Hematopoietic multipotent progenitor cell treated with erythropoietin and hydrocortisone succinate and interleukin-3 and kit ligand, for 17 days (in vitro differentiated cells): ENCODE measurements around the gene CEP112.
"Not testable (repeated sequence)": the region's sequence is repeated elsewhere in the genome, so short reads cannot be mapped to it uniquely, and the experiment has no call there.

Experiments used
- DNase-seq: peaks from one replicate; pipeline ENCODE4 v3.0.0-alpha.2; 2015; ENCODE audit warnings: low spot score

CEP112 gene

DNA sequence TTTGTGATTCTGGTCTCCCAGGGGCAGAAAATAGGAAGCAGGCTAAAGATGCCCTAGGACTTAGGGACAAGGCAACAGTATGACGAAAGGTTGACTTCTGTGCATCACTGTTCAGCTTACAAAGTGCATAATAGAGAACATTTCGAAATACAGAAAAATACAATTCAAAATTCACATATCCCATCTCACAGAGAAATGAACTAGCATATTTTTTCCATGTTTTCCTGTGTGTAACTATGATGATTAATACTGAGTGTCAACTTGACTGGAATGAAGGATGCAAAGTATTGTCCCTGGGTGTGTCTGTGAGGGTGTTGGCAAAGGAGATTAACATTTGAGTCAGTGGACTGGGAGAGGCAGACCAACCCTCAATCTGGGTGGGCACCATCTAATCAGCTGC lies 365.4 kb downstream of the CEP112 start:
- DNase-seq, result not testable (repeated sequence)

DNA sequence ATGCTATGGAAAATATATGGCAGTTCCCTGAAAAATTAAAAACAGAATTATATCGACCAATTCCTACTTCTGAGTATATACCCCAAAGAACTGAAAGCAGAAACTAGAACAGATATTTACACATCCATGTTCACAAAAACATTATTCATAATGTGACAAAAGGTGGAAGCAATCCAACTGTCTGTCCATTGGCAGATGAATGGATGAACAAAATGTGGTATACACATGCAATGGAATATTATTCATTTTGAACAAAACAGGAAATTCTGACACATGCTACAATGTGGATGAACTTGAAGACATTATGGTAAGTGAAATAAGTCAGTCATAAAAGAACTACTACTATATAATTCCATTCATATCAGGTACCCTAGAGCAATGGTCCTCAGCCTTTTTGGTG lies 367.0 kb downstream of the CEP112 start:
- DNase-seq, result no peak

DNA sequence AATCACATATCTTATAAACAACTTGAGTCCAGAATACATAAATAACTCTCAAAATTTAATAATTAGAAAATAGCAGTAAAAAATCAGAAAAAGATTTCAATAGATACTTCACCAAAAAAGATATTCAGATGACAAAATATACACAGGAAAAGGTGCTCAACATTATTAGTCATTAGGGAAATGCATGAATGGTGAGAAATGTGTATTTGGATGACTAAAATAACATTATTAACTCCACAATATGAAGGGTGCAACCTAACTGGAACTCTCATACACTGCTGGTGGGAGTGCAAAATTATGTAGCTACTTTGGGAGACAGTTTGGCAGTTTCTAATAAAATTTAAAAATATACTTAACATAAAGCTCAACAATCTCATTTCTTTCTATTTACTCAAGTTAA lies 368.2 kb downstream of the CEP112 start:
- DNase-seq, result no peak

DNA sequence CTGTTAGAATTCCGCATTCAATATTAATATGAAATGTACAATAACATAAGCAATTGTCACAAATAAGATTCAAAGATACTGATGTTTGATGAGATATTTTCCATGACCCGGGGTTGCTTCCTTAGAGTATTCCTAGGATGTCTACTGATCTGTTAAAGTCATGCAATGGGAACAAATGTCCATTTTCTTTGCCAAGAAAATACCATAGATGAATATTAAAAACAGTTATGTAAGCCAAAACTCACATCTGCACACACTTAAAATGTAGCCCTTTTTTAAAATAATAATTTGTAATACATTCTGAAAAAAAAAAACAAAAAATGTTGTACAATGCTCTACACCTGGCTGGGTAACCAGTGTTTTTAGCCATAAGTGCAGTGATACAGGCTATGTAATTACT lies 371.1 kb downstream of the CEP112 start:
- DNase-seq, result no peak

DNA sequence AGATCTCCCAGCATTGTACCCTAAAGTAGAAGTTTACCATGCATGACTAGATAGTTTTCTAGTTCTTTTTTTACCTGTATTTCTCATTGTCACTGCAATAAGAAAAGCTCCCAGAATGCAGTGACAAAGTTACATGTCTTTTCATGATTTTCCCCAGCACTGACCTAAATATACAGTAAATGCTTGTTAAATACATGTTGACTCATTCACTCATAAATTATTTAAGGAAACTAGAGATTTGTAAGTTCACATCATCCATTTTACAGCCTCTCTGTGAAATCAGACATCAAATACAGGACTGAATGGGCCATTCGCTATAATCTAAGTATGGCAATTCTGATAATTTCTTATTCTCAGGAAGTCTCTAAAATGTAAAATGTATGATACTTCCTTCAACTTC lies 371.6 kb downstream of the CEP112 start:
- DNase-seq, result no peak

DNA sequence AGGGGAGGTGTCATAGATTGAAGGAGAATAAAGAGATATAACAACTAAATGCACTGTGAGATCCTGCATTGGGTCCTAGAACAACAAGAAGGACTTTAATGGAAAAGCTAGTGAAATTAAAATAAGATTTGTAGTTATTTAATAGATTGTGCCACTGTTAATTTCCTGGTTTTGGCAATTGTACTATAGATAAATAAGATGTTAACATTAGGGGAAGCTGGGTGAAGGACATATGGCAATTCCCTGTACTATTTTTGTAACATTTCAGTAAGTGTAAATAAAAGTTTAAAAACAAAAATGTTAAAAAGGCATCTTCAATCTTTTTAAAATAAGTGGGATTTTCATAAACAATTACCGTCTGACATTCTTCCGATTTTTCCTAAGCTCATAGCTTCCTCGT lies 372.1 kb downstream of the CEP112 start:
- no peak for DNase-seq

DNA sequence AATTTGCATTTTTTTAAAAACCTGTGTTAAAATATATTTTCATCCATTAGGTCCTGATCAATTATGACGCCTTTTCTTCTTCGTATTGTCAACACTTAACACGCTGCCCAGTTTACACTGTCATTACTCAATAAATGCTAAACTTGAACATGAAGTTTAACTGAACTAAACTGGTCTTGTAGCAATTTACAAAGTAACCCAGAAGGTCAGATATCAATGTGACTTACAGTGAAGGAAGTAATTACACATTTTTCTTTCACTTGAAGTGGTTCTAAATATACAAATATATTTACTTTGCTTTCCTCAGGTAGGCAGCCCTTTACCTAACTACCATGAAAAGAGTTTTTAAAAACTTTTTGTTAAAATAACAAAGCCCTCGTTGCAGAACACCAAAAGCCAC lies 374.0 kb downstream of the CEP112 start:
- DNase-seq, result no peak

DNA sequence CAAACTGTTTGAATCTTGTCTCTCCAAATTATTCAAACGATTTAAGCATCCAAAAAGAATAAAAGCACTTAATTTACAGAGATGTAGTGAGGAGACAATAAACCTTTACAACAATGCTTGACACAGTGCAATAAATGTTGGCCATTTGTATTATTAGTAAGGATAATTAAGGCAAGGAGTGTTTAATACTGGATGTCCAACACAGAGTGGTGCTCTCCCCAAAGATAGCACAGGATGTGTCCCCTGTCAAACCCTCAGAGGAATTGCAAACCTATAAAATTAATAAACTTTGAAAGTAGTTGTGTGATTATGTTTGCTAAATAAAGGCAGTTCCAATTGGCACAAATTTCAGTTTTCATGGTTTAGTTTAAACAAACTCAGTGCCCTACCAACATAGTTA lies 377.5 kb downstream of the CEP112 start:
- no peak for DNase-seq

DNA sequence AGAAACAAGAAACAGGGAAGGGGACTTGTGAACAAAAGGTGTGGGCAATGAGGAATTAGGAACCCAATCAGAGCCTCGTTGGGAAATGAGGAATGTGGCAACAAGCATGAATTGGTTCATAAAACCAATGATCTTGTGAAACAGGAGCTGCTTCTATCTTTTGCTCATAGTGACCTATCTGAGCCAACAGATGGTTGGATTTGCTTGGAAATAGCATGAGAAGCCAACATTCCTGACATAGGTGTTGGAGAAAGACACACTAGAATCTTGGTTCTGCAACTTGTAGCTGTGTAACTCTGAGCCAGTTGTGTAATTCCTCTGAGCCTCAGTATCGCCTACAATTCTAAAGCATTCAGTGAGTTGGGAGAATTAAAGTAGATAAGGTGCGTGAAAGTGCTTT lies 378.6 kb downstream of the CEP112 start:
- DNase-seq, result no peak

DNA sequence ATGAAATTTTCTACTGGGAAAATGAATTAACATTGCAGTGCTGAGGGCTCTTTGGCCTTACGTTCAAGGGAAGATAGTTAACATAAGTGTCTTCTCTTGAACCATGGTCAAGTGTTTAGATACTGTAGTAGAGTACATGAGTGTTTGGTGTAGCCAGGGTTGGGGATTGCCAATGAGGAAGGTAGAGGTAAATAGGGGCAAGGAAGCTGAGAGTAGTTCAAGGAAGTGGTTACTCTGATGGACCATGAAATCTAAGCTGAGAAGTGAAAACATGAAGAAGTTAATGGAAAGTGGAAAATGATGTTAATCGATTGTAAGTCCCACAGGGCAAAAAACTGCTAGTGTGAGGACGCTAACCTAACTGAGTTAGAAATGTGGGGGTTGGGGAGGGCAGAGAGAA lies 380.9 kb downstream of the CEP112 start:
- no peak for DNase-seq

DNA sequence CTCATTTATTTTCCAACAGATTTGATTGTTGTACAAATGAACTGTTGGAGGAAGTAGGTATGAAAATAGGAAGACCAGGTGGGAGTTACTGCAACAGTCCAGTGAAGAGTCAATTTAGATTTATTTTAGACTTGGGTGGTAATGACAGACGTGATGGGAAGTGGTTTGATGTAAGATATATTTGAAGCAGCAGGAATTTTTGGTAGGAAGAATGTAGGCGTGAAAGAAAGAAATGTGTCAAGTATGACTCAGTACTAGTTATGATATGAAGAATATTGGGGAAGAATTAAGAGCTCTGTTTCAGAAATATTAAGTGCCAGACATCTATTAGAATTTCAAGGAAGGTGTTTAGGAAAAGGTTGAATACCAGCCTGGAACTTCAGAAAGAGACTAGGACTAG lies 382.6 kb downstream of the CEP112 start:
- DNase-seq, result no peak

DNA sequence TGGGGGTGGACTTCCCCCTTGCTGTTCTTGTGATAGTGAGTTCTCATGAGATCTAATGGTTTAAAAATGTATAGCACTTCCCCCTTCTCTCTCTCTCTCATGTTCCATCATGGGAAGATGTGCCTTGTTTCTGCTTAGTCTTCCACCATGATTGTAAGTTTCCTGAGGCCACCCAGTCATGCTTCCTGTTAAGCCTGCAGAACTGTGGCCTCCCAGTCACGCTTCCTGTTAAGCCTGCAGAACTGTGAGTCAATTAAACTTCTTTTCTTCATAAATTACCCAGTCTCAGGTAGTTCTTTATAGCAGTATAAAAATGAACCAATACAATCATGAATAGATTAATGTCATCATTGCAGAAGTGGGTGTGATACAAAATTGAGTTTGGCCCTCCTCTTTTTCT lies 383.4 kb downstream of the CEP112 start:
- DNase-seq, result not testable (repeated sequence)

DNA sequence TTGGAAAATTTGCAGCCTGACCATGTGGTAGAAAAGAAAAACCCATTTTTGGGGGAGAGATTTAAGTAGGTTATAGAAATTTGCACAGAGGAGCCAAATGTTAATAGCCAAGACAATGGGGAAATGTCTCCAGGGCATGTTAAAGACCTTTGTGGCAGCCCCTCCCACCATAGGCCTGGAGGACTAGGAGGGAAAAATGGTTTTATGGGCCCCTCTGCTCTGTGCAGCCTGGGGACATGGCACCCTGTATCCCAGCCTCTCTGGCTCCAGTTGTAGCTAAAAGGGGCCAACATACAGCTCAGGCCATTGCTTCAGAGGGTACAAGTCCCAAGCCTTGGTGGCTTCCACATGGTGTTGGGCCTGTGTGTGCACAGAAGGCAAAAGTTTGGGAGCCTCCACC lies 384.6 kb downstream of the CEP112 start:
- no peak for DNase-seq

DNA sequence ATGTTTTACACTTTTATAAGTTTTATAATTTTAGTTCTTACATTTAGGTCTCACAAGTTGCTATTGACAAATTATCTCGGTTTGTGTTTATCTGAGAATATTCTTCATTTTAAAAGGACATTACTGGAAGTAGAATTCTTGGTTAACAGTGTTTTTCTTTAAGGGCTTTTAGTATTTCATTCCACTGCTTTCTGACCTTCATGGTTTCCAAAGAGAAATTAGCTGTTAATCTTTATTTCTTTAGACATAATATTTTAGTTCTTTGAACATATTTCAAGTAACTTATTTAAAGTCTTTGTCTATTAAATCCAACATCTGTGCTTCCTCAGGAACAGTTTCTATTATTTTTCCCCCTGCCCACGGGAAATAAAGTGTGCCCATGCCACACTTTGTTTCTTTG lies 390.4 kb downstream of the CEP112 start:
- DNase-seq, result no peak

DNA sequence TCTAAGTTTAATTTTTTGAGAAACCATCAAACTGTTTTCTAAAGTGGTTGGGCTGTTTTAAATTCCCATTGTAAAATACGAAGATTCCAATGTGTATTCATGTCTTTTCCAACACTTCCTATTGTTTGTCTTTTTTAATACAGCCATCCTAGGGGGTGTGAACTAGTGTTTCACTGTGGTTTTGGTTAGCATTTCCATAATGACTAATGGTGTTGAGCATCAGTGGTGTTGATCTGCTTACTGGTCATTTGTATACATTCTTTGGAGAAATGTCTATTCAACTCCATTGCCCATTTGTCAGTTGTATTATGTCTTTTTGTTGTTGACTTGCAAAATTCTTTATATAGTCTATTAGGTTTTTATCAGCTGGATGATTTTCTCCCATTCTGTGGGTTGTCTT lies 391.3 kb downstream of the CEP112 start:
- DNase-seq, result no peak

DNA sequence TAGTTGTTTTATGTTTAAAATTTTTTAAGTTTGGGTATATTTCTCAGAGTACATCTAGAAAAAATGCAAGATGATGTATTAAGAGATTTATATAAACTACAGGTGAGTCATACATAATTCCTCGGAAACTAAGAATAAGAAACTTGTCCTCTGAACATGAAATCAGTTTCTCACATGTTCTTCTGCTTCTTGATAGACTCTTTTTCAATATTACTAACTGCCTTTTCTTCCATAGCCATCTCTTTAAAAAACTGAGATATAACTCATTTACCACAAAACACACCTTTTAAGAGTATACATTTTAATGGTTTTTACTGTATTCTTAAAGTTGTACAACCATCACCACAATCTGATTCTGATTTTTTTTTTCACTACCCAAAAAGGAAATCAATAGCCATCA lies 392.1 kb downstream of the CEP112 start:
- DNase-seq, result no peak

DNA sequence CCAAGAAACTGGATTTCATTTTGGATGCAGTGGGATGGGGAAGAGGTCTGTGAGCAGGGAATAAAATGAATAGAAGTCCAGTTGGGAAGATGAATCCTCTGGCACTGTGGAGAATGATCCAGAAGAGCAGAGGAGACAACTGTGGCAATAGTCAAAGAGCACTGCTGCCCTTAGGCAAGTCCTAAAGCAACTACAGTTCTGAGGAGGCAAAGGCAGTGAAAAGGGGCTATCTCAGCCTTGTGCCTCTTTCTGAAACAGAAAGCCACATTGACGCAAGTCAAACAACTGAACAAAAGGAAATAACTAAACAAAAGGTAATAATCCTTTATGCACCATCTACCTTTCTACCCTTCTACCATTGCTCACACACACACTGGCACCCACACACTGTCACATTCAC lies 392.5 kb downstream of the CEP112 start:
- no peak for DNase-seq

DNA sequence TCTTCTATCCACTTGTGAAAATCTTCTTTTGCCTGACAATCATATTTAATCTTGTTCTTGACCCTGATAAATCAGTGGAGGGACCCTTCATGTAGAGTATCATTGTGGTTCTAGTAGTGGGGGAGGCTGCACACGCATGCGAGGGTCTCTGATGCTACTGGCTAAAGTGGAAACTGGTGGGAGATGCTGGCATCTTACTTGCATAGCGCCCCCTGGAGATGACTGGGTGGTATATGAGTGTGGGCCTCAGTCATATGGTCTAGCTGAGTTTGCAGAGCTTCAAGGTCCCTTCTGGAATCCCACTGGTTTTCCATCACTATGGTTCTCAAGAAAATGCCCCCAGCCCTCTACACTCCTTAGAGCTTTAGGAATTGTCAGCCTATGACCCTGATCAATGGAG lies 394.1 kb downstream of the CEP112 start:
- DNase-seq, result peak; percentile 7

DNA sequence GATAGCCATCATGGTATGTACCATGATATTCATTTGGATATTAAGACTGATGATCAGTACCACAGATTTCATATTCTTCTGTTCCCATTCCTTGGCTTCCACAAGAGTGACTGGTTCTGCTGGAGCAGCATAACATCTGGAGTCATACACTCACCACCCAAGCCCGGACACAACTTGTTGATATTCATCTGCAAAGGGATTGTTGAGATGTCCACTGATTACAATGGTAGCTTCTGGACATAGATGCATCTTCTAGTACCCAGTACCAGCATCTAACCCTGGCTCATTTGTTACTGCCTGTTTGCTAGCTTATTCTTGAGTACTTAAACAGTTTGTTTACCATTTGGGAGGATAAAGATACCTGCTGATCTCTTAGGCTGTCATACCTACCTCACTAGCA lies 394.8 kb downstream of the CEP112 start:
- DNase-seq, result no peak

DNA sequence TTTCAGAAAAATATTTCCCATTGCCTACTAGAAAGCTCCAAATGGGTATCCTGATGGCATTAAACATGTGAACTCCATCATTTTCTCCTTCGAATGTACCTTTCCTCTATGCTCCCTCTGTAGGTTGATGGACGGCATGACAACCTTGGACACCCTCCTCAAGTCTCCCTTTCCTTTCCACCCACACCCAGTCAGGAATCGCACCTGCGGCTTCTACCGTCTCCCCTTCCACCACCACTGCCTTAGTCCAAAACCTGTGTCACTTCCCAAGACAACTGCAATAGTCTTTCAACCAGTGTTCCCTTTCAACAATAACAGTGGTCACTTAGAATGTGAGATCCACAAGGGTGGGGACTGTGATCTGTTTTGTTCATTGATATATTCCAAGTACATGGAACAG lies 397.4 kb downstream of the CEP112 start:
- no peak for DNase-seq

DNA sequence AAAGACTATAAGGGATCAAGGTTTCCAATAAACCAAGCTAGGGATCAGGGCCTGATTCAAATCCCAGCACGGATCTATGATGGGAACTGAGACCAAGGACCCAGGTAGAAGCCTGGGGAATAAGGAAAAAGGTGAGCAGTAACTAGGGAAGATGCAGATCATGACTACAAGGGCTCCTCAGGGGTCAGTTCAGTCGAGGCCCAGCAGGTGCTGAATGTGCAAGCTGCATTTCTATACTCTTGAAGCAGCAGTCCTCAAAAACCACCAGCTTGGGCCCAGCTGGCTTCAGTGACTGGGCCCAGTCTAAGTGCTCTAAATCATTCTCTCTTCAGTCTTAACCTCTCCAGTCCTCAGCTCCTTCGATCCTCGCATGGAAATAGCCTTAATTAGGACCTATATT lies 401.7 kb downstream of the CEP112 start:
- no peak for DNase-seq

DNA sequence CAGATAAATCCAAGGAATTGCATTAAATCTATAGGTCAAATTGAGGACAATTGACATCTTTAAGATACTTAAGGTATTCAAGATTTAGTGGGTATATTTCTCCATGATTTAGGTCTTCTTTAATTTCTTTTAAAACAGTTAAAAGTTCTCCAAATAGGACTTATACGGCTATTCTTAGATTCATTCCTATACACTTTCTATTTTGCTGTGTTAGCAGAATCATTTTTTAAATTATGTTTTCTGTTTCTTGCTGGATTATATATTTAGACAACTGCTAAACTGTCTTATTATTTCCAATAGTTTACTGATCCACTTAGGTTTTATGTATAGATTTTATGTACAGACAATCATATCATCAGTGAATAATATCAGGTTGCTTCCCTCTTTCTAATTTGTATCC lies 404.4 kb downstream of the CEP112 start:
- DNase-seq, result no peak

DNA sequence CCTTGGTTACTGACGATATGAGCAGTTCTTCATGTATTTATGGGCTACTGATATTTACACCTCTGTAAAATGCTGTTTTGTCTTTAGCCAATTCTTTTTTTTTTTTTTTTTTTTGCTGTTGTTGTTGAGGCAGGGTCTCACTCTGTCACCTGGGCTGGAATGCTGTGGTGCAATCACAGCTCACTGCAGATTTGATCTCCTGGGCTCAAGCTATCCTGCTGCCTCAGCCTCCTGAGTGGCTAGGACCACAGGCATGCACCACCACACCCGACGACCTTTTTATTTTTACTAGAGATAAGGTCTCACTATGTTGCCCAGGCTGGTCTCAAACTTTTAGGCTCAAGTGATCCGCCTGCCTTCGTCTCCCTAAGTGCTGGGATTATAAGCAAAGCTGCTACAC lies 405.5 kb downstream of the CEP112 start:
- no peak for DNase-seq

DNA sequence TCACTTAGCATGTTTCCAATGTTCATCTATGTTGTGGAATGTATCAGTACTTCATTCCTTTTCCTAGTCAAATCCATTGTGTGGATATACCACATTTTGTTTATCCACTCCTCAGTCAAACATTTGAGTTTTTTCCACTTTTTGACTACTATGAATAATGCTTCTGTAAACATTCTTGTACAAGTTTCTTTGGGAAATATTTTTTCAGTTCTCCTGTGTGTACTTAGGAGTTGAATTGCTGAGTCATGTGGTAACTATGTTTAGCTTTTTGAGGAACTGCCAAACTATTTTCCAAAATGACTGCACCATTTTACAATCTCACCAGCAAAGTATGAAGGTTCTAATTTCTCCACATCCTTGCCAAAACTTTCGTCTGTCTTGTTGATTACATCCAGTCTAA lies 406.8 kb downstream of the CEP112 start:
- DNase-seq, result no peak

DNA sequence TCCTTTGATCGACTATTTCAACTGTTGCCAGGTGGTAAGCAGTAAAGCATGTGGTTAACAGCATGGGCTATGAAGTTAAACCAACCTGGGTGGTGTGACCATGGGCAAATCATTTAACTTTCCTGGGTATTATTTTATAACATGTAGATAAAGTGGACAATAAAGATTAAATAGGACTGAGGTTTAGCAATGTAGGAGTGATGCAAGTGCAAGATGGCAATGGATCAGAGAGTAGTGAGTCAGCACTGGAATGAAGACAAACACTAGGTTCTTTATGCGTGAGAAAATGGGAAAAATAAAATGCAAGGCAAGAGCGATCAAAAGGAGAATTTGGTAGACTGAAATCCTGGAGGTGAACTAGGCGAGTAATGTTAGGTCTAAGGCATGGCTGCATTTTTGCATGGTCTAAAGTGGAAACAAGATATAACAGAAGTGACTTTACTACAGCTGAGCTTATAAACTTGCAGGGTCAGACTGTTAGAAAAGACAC lies 408.0 kb downstream of the CEP112 start:
- no peak for DNase-seq
